Measurements from ENCODE around the gene CFL1. TPM values are rescaled to one million over a fixed set of nuclear protein-coding genes. Genes with fewer than 3 reads are reported as not detected.

CFL1 gene
- polyA plus RNA-seq, 3 donors = 739 to 933 (median 787) TPM

- no peak for DNase-seq
These were observed 47.7 kb downstream of the CFL1 start for GRCh38 chr11:65810046-65810868.

- DNase-seq = no peak
These were observed 48.5 kb downstream of the CFL1 start for GRCh38 chr11:65809496-65809895.

GRCh38 chr11:65808744-65809341 is 49.1 kb downstream of the CFL1 start:
- DNase-seq = no peak

GRCh38 chr11:65806979-65807378 is 51.0 kb downstream of the CFL1 start:
- DNase-seq = no peak

Other genes with a start within 250 kb of the CFL1 start
- gene MAP3K11, start 244.0 kb downstream of the CFL1 start, polyA plus RNA-seq (ENCODE audit: insufficient read length in 3 of 3) = 10 to 100 TPM; 47.4 to 60.4 (median 49.3) TPM
- gene PCNX3, start 242.4 kb downstream of the CFL1 start, polyA plus RNA-seq (ENCODE audit: insufficient read length in 3 of 3) = 10 to 100 TPM; 35.5 to 43.8 (median 39.2) TPM
- gene SIPA1, start 220.1 kb downstream of the CFL1 start, polyA plus RNA-seq (ENCODE audit: insufficient read length in 3 of 3) = 10 to 100 TPM; 24.1 to 34.5 (median 34.3) TPM
- gene RELA, start 195.3 kb downstream of the CFL1 start, polyA plus RNA-seq (ENCODE audit: insufficient read length in 3 of 3) = 10 to 100 TPM; 54.3 to 60.4 (median 60.4) TPM
- 10 to 100 TPM; 73.1 to 83.6 (median 73.5) TPM for gene KAT5, start 145.9 kb downstream of the CFL1 start, polyA plus RNA-seq (ENCODE audit: insufficient read length in 3 of 3)
- gene RNASEH2C, start 137.4 kb downstream of the CFL1 start, polyA plus RNA-seq (ENCODE audit: insufficient read length in 3 of 3) = 10 to 100 TPM; 46.8 to 53.6 (median 51.3) TPM
- gene AP5B1, start 77.2 kb downstream of the CFL1 start, polyA plus RNA-seq (ENCODE audit: insufficient read length in 3 of 3) = 10 to 100 TPM in 2 of 3 donors, 1 to 10 TPM in 1; 7.9 to 10.9 (median 10.8) TPM
- 10 to 100 TPM; 14.6 to 17.3 (median 17.1) TPM for gene OVOL1, start 71.1 kb downstream of the CFL1 start, polyA plus RNA-seq (ENCODE audit: insufficient read length in 3 of 3)
- gene SNX32, start 24.2 kb downstream of the CFL1 start, polyA plus RNA-seq (ENCODE audit: insufficient read length in 3 of 3) = 1 to 10 TPM; 2.1 to 3.3 (median 2.3) TPM
- 10 to 100 TPM; 50.2 to 59.8 (median 53.4) TPM for gene MUS81, start 2.3 kb upstream of the CFL1 start, polyA plus RNA-seq (ENCODE audit: insufficient read length in 3 of 3)
- gene EFEMP2, start 14.6 kb upstream of the CFL1 start, polyA plus RNA-seq (ENCODE audit: insufficient read length in 3 of 3) = 100 to 1,000 TPM; 111 to 137 (median 118) TPM
- gene CTSW, start 21.7 kb upstream of the CFL1 start, polyA plus RNA-seq (ENCODE audit: insufficient read length in 3 of 3) = 1 to 10 TPM in 2 of 3 donors, under 1 TPM in 1; 0.73 to 1.5 (median 1.5) TPM
- gene FIBP, start 30.3 kb upstream of the CFL1 start, polyA plus RNA-seq (ENCODE audit: insufficient read length in 3 of 3) = 10 to 100 TPM; 86.5 to 95.6 (median 94.2) TPM
- 10 to 100 TPM; 10.6 to 20.8 (median 13.6) TPM for gene CCDC85B, start 32.5 kb upstream of the CFL1 start, polyA plus RNA-seq (ENCODE audit: insufficient read length in 3 of 3)
- gene FOSL1, start 42.2 kb upstream of the CFL1 start, polyA plus RNA-seq (ENCODE audit: insufficient read length in 3 of 3) = under 1 TPM in 1 of 3 donors, not detected in 2; 0.14 TPM
- gene C11orf68, start 60.9 kb upstream of the CFL1 start, polyA plus RNA-seq (ENCODE audit: insufficient read length in 3 of 3) = 10 to 100 TPM; 35.3 to 46.2 (median 44.4) TPM
- 100 to 1,000 TPM in 1 of 3 donors, 10 to 100 TPM in 2; 82.5 to 112 (median 93.0) TPM for gene DRAP1, start 61.2 kb upstream of the CFL1 start, polyA plus RNA-seq (ENCODE audit: insufficient read length in 3 of 3)
- gene TSGA10IP, start 87.3 kb upstream of the CFL1 start, polyA plus RNA-seq (ENCODE audit: insufficient read length in 3 of 3) = under 1 TPM in 2 of 3 donors, not detected in 1; 0.18 to 0.28 TPM
- gene SART1, start 103.6 kb upstream of the CFL1 start, polyA plus RNA-seq (ENCODE audit: insufficient read length in 3 of 3) = 10 to 100 TPM; 50.1 to 57.6 (median 55.5) TPM
- gene EIF1AD, start 144.0 kb upstream of the CFL1 start, polyA plus RNA-seq (ENCODE audit: insufficient read length in 3 of 3) = 10 to 100 TPM; 27.9 to 29.9 (median 28.2) TPM
- 100 to 1,000 TPM; 243 to 285 (median 271) TPM for gene BANF1, start 144.3 kb upstream of the CFL1 start, polyA plus RNA-seq (ENCODE audit: insufficient read length in 3 of 3)
- gene CST6, start 153.8 kb upstream of the CFL1 start, polyA plus RNA-seq (ENCODE audit: insufficient read length in 3 of 3) = not detected
- not detected for gene CATSPER1, start 168.3 kb upstream of the CFL1 start, polyA plus RNA-seq (ENCODE audit: insufficient read length in 3 of 3)
- 1 to 10 TPM; 5.4 to 6.4 (median 6.1) TPM for gene GAL3ST3, start 191.0 kb upstream of the CFL1 start, polyA plus RNA-seq (ENCODE audit: insufficient read length in 3 of 3)
- gene SF3B2, start 194.2 kb upstream of the CFL1 start, polyA plus RNA-seq (ENCODE audit: insufficient read length in 3 of 3) = 100 to 1,000 TPM; 229 to 250 (median 238) TPM
- gene PACS1, start 212.1 kb upstream of the CFL1 start, polyA plus RNA-seq (ENCODE audit: insufficient read length in 3 of 3) = 10 to 100 TPM; 46.0 to 53.7 (median 49.2) TPM

Data from renal pelvis (tissue), 4 donors.